Stimulated activated CD8-positive, alpha-beta memory T cell treated with anti-CD3 and anti-CD28 coated beads, Interleukin-4, amount 100 ng/mL, for 4 hours (primary cell): ENCODE measurements around the gene FAM216A.

Source experiments
- DNase-seq, 2 donors: peaks; one replicate each; pipeline ENCODE4 v3.0.0-alpha.2; 2020; ENCODE audit warnings: low read depth in 2 of 2, low spot score in 1 of 2

The FAM216A gene

GRCh38 chr12:110538869-110539622 lies 70.4 kb downstream of the FAM216A start:
- no peak for DNase-seq
